HG03457 (cell line): ENCODE results near the gene RAI1.
"Not testable (repeated sequence)": the region's sequence is repeated elsewhere in the genome, so short reads cannot be mapped to it uniquely, and the experiment has no call there.

ENCODE experiments used
- ATAC-seq: cut with Tn5 transposase; IDR thresholded peaks from one replicate; pipeline ENCODE4 v1.9.1; 2021; ENCODE audit warnings: moderate number of reproducible peaks; ENCODE audit not compliant: unreplicated experiment

Gene RAI1

GRCh38 chr17:17793378-17794214, 112.3 kb downstream of the RAI1 start:
- ATAC-seq, result no peak

DNA sequence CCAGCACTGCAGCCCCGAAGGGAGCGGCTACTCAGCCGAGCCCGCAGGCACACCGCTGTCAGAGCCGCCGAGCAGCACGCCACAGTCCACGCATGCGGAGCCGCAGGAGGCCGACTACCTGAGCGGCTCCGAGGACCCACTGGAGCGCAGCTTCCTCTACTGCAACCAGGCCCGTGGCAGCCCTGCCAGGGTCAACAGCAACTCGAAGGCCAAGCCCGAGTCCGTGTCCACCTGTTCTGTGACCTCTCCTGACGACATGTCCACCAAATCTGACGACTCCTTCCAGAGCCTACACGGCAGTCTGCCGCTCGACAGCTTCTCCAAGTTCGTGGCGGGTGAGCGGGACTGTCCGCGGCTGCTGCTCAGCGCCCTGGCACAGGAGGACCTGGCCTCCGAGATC, 113.1 kb downstream of the RAI1 start:
- no peak for ATAC-seq

DNA sequence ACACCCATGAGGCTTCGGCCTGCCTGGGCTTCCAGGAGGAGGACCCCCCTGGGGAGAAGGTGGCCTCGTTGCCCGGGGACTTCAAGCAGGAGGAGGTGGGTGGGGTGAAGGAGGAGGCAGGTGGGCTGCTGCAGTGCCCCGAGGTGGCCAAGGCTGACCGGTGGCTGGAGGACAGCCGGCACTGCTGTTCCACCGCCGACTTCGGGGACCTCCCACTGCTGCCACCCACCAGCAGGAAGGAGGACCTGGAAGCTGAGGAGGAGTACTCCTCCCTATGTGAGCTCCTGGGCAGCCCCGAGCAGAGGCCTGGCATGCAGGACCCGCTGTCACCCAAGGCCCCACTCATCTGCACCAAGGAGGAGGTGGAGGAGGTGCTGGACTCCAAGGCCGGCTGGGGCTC, 114.0 kb downstream of the RAI1 start:
- ATAC-seq, result no peak

GRCh38 chr17:17795946-17796786, 114.9 kb downstream of the RAI1 start:
- no peak for ATAC-seq

GRCh38 chr17:17796787-17797061, 115.5 kb downstream of the RAI1 start:
- no peak for ATAC-seq

DNA sequence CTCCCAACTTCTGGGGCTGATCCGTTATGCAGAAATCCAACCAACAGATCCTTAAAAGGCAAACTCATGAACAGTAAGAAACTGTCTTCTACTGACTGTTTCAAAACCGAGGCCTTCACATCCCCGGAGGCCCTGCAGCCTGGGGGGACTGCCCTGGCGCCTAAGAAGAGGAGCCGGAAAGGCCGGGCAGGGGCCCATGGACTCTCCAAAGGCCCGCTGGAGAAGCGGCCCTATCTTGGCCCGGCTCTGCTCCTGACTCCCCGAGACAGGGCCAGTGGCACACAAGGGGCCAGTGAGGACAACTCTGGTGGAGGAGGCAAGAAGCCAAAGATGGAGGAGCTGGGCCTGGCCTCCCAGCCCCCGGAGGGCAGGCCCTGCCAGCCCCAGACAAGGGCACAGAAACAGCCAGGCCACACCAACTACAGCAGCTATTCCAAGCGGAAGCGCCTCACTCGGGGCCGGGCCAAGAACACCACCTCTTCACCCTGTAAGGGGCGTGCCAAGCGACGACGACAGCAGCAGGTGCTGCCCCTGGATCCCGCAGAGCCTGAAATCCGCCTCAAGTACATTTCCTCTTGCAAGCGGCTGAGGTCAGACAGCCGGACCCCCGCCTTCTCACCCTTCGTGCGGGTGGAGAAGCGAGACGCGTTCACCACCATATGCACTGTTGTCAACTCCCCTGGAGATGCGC, 116.0 kb downstream of the RAI1 start:
- no peak for ATAC-seq

GRCh38 chr17:17798010-17798556, 116.8 kb downstream of the RAI1 start:
- ATAC-seq, result no peak

- ATAC-seq, result no peak
Observed at GRCh38 chr17:17798573-17799255, 117.5 kb downstream of the RAI1 start.

DNA sequence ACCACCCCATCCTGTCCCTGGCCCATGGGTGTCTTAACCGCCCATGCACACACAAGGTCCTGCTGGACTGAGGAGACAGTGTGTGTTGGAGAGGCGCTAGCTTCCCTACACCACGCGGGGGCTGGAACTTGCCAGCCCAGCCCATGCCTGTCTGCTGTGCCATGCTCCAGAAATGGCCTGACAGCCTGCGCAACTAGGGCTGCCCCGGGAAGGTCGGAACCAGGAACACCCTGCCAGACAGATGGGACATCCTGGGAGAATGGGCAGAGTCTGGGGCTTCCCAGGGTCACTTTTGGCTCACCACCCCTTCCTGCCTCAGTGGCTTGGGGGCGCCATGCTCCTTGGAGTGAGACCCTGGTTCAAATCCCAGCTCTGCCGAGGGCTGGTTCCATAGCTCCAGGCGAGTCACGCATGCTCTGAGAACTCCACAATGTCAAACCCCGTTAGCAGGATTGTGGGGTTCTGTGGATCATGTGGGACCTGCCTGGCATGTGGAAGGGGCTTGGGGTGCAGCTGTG, 119.3 kb downstream of the RAI1 start:
- ATAC-seq, result no peak

- ATAC-seq, result no peak
Observed at GRCh38 chr17:17801800-17802481, 120.7 kb downstream of the RAI1 start.

- ATAC-seq, result no peak
Observed at GRCh38 chr17:17804007-17804406, 122.7 kb downstream of the RAI1 start.

DNA sequence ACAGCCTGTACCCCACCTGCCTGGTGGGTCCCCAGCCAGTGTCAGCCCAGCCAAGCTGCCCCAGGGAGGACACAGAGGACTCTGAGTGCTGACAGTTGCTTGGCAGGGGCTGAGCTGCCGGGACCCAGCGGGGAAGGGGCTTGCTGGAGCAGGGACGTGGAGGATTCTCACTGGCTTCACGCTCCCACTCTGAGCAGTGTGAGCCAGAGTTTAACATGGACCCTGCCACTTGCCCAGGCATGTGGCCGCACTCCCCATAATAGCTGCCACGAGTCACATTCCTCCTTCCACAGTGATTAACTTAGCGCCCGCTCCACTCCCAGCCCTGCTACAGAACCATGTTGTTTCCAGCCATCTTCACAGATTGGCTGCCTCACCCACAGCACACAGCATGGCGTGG, 124.3 kb downstream of the RAI1 start:
- no peak for ATAC-seq

- ATAC-seq, result no peak
Observed at GRCh38 chr17:17806035-17806434, 124.8 kb downstream of the RAI1 start.

- no peak for ATAC-seq
Observed at GRCh38 chr17:17806611-17807274, 125.5 kb downstream of the RAI1 start.

DNA sequence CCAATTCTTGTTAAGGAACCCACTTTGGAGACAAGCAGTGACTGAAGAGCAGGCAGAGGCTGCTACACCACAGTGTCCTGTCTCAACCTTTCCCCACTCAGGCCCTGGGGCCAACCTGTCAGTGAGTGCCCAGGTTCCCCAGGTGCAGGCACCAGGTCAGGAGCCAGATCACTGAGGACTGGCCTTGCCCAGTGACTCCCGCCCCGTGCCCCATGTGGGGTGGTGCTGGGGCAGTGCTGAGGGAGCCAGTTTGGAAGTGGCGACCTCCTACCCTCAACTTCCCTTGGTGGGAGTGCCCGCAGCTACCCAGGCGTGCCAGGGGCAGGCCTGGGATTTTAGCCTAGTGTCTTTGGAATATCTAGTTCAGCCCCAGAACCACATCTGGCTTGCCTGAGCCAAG, 126.2 kb downstream of the RAI1 start:
- no peak for ATAC-seq

DNA sequence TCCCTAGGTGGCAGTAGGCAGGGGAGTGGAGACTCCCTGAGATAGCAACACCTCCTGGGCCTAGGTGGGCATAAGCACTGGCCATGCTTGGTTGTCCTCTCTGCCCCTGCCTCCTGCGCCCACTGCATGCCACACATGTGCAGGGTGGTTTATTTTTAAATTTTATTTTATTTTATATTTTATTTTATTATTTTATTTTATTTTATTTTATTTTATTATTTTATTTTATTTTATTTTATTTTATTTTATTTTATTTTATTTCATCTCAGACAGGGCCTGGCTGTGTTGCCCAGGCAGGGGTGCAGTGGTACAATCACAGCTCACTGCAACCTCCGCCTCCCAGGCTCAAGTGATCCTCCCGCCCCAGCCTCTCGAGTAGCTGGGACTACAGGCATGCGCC, 126.9 kb downstream of the RAI1 start:
- not testable (repeated sequence) for ATAC-seq

GRCh38 chr17:17808706-17809432, 127.6 kb downstream of the RAI1 start:
- no peak for ATAC-seq

DNA sequence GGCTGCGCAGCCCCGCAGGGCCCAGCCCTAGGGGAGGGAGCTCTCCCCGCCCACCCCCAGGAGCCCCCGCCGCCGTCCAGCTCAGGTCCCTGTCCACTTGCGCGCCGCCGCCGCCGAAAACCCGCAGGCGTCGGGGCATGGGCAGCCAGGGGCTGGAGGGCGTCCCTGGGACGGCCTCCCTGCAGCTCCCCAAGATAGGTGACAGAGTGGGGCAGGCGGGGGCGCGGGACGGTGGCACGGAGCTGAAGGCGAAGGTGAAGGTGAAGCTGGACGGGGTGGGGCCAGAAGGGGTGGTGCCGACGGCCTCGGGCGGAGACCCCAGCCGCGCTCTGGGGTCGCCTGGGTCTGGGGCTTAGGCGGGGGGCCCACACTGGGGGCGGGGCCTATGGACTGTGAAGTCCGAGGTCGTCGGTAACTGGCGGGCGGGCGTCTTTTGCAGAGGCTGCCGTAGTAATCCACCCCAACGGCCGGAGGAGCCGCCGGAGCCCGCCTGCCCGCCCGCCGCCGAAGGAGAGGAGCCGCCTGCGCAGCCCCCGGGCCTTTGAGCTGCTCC, 128.3 kb downstream of the RAI1 start:
- ATAC-seq, result no peak
